H1 (cell line): ENCODE measurements around the gene EFR3B. TPM values are rescaled to one million over a fixed set of nuclear protein-coding genes. Genes with fewer than 3 reads are reported as not detected.

Source experiments
- CTCF ChIA-PET: fragments of 300-600 bp; sonication (Branson Sonifier 250); formaldehyde crosslinking; loops from one replicate; lab custom pipeline; 2021; ENCODE audit not compliant: partially characterized antibody; lab: Charles Lee
- POLR2A ChIA-PET: fragments of 300-600 bp; sonication (Branson Sonifier 250); formaldehyde crosslinking; loops from one replicate; lab custom pipeline; 2021; ENCODE audit warnings: inconsistent platforms; ENCODE audit not compliant: partially characterized antibody; lab: Charles Lee
- DNase-seq, 2 experiments: peaks; one replicate each; pipeline versions ENCODE4 v3.0.0 to v3.0.0-alpha.2; 2010 to 2022; ENCODE audit warnings: low spot score in 2 of 2, low read depth in 1 of 2, mixed read lengths in 1 of 2
- FAIRE-seq: peaks from 2 replicates; lab custom pipeline; 2011; peaks lifted over from hg19 to GRCh38; lab: Jason Lieb, UNC
- H2AFZ ChIP-seq: 2 replicates; pipeline ENCODE4 v1.8.1; 2012; ENCODE audit warnings: low read length, inconsistent platforms
- H2AK5ac ChIP-seq: 2 replicates; pipeline ENCODE4 v1.6.1; 2013; ENCODE audit warnings: low read depth, low read length
- H2BK120ac ChIP-seq: replicated peaks from 2 replicates; pipeline ENCODE3; 2013; ENCODE audit warnings: low read depth, low read length, inconsistent platforms
- H2BK12ac ChIP-seq: 2 replicates; pipeline ENCODE4 v1.6.1; 2013; ENCODE audit warnings: low read depth, low read length
- H2BK15ac ChIP-seq: 2 replicates; pipeline ENCODE4 v1.6.1; 2013; ENCODE audit warnings: low read length
- H2BK20ac ChIP-seq: 2 replicates; pipeline ENCODE4 v1.6.1; 2013; ENCODE audit warnings: low read length
- H2BK5ac ChIP-seq: 2 replicates; pipeline ENCODE4 v1.6.1; 2013; ENCODE audit warnings: low read depth, low read length
- H3K14ac ChIP-seq: 2 replicates; pipeline ENCODE4 v1.6.1; 2013; ENCODE audit warnings: inconsistent platforms; ENCODE audit not compliant: insufficient read length
- H3K18ac ChIP-seq: 2 replicates; pipeline ENCODE4 v1.6.1; 2013; ENCODE audit warnings: low read length; ENCODE audit errors: extremely low read depth
- H3K23ac ChIP-seq: 2 replicates; pipeline ENCODE4 v1.6.1; 2013; ENCODE audit warnings: inconsistent platforms; ENCODE audit not compliant: insufficient read length
- H3K23me2 ChIP-seq: 2 replicates; pipeline ENCODE4 v1.6.1; 2013; ENCODE audit warnings: low read depth, low read length
- H3K27ac ChIP-seq: 2 replicates; pipeline ENCODE4 v1.6.1; 2011; ENCODE audit warnings: low read depth, low read length, inconsistent platforms
- H3K27me3 ChIP-seq, 4 experiments: replicated peaks in 1 of 4; 1 replicate in 1 of 4; 2 replicates in 3 of 4; pipeline versions ENCODE4 v1.6.1 to v1.8.1; 2011 to 2013; ENCODE audit warnings: low read length in 3 of 4, mild to moderate bottlenecking in 3 of 4, inconsistent platforms in 2 of 4, mixed read lengths in 2 of 4, moderate library complexity in 1 of 4; ENCODE audit not compliant: control insufficient read depth in 3 of 4, insufficient read depth in 3 of 4; ENCODE audit errors: extremely low read depth in 1 of 4
- H3K36me3 ChIP-seq, 4 experiments: 2 replicates each; pipeline versions ENCODE4 v1.6.1 to v1.8.1; 2011 to 2013; ENCODE audit warnings: mild to moderate bottlenecking in 4 of 4, low read length in 3 of 4, moderate library complexity in 2 of 4, control low read depth in 1 of 4, inconsistent platforms in 1 of 4; ENCODE audit not compliant: insufficient read depth in 4 of 4, control insufficient read depth in 2 of 4
- H3K4ac ChIP-seq: replicated peaks from 2 replicates; pipeline ENCODE3; 2013; ENCODE audit warnings: low read length, low read depth, mixed read lengths, inconsistent platforms; ENCODE audit not compliant: insufficient read length
- H3K4me1 ChIP-seq, 4 experiments: replicated peaks in 1 of 4; 1 replicate in 1 of 4; 2 replicates in 3 of 4; pipeline versions ENCODE4 v1.6.1 to v1.8.1; 2011 to 2013; ENCODE audit warnings: low read length in 3 of 4, inconsistent platforms in 2 of 4, mixed read lengths in 1 of 4; ENCODE audit not compliant: insufficient read depth in 4 of 4, control insufficient read depth in 3 of 4
- H3K4me2 ChIP-seq, 2 experiments: 2 replicates each; pipeline versions ENCODE4 v1.6.1 to v1.8.1; 2011 to 2013; ENCODE audit warnings: low read depth in 2 of 2, low read length in 2 of 2, control low read depth in 1 of 2, inconsistent platforms in 1 of 2, mild to moderate bottlenecking in 1 of 2; ENCODE audit not compliant: insufficient read depth in 1 of 2
- H3K4me3 ChIP-seq, 4 experiments: fragments of 200-600, 300-600 bp in 1 of 4; sonication (generic), shearing (Covaris generic), sonication (Bioruptor Twin) in 1 of 4; 2 replicates each; pipeline versions ENCODE4 v1.5.1 to v1.8.1; 2011 to 2016; ENCODE audit warnings: low read length in 4 of 4, low read depth in 3 of 4, control low read depth in 2 of 4, inconsistent platforms in 2 of 4, mild to moderate bottlenecking in 2 of 4, mixed read lengths in 1 of 4, moderate library complexity in 1 of 4; ENCODE audit not compliant: insufficient read depth in 2 of 4; ENCODE audit errors: extremely low read depth in 1 of 4
- H3K56ac ChIP-seq: replicated peaks from 2 replicates; pipeline ENCODE3; 2013; ENCODE audit warnings: low read depth, mild to moderate bottlenecking, mixed read lengths, low read length, inconsistent platforms; ENCODE audit not compliant: insufficient read length
- H3K79me1 ChIP-seq: 2 replicates; pipeline ENCODE4 v1.6.1; 2013; ENCODE audit warnings: low read depth, low read length, control low read depth
- H3K79me2 ChIP-seq, 2 experiments: 2 replicates each; pipeline versions ENCODE4 v1.6.1 to v1.8.1; 2012 to 2013; ENCODE audit warnings: low read length in 2 of 2, mild to moderate bottlenecking in 2 of 2, inconsistent platforms in 1 of 2; ENCODE audit not compliant: insufficient read depth in 2 of 2, control insufficient read depth in 1 of 2
- H3K9ac ChIP-seq, 4 experiments: replicated peaks in 1 of 4; 1 replicate in 1 of 4; 2 replicates in 3 of 4; pipeline versions ENCODE4 v1.6.1 to v1.8.1; 2011 to 2013; ENCODE audit warnings: low read depth in 3 of 4, low read length in 3 of 4, control low read depth in 2 of 4, mild to moderate bottlenecking in 2 of 4, moderate library complexity in 2 of 4, inconsistent platforms in 1 of 4; ENCODE audit errors: extremely low read depth in 1 of 4
- H3K9me3 ChIP-seq, 2 experiments: 2 replicates each; pipeline versions ENCODE4 v1.6.1 to v1.8.1; 2012 to 2013; ENCODE audit warnings: mild to moderate bottlenecking in 2 of 2, moderate library complexity in 2 of 2, control low read depth in 1 of 2, inconsistent platforms in 1 of 2, low read depth in 1 of 2, low read length in 1 of 2, mixed read lengths in 1 of 2; ENCODE audit not compliant: insufficient read depth in 2 of 2
- H4K20me1 ChIP-seq, 2 experiments: replicated peaks in 1 of 2; 2 replicates each; pipeline versions ENCODE3 to v1.8.1; 2011 to 2013; ENCODE audit warnings: inconsistent platforms in 2 of 2, low read length in 2 of 2, mild to moderate bottlenecking in 1 of 2; ENCODE audit not compliant: insufficient read depth in 2 of 2, control insufficient read depth in 1 of 2
- H4K5ac ChIP-seq: 2 replicates; pipeline ENCODE4 v1.6.1; 2013; ENCODE audit warnings: low read length, low read depth, mixed read lengths, inconsistent platforms; ENCODE audit not compliant: insufficient read length
- H4K8ac ChIP-seq: 2 replicates; pipeline ENCODE4 v1.8.0; 2013; ENCODE audit warnings: mild to moderate bottlenecking, moderate library complexity, low read length, inconsistent platforms; ENCODE audit not compliant: insufficient read depth; ENCODE audit errors: extremely low read depth
- H4K91ac ChIP-seq: replicated peaks from 2 replicates; pipeline ENCODE3; 2013; ENCODE audit warnings: low read length, mixed read lengths, inconsistent platforms; ENCODE audit not compliant: insufficient read length
- BRCA1 ChIP-seq: IDR thresholded peaks from 2 replicates; pipeline ENCODE4 v1.6.1; 2012; ENCODE audit warnings: low read depth, low read length, improper control_type of control experiment
- CBX8 ChIP-seq: fragments of 300-800, 300-1000 bp; sonication (generic); IDR thresholded peaks from 2 replicates; pipeline ENCODE4 v1.7.1; 2016; ENCODE audit warnings: low read depth, low read length, borderline replicate concordance
- CHD2 ChIP-seq: IDR thresholded peaks from 2 replicates; pipeline ENCODE4 v1.6.1; 2012; ENCODE audit warnings: low read length, improper control_type of control experiment
- FOSL1 ChIP-seq: IDR thresholded peaks from 2 replicates; pipeline ENCODE4 v1.6.1; 2011; ENCODE audit warnings: mild to moderate bottlenecking, low read depth, low read length, moderate library complexity; ENCODE audit not compliant: insufficient read depth
- JUN ChIP-seq: IDR thresholded peaks from 2 replicates; pipeline ENCODE4 v1.6.1; 2011; ENCODE audit warnings: low read depth, mild to moderate bottlenecking, improper control_type of control experiment, low read length
- JUND ChIP-seq: IDR thresholded peaks from 2 replicates; pipeline ENCODE4 v1.6.1; 2011; ENCODE audit warnings: mild to moderate bottlenecking, improper control_type of control experiment, low read length
- POLR2AphosphoS5 ChIP-seq: IDR thresholded peaks from 2 replicates; pipeline ENCODE4 v1.6.1; 2011; ENCODE audit warnings: low read depth, low read length
- RFX5 ChIP-seq: IDR thresholded peaks from 2 replicates; pipeline ENCODE4 v1.6.1; 2011; ENCODE audit warnings: low read depth, low read length, improper control_type of control experiment, borderline replicate concordance
- SP1 ChIP-seq: IDR thresholded peaks from 2 replicates; pipeline ENCODE4 v1.6.1; 2011; ENCODE audit warnings: low read depth, low read length
- TAF1 ChIP-seq: IDR thresholded peaks from 2 replicates; pipeline ENCODE4 v1.6.1; 2011; ENCODE audit warnings: mild to moderate bottlenecking, low read depth, low read length
- WGBS, 2 experiments: shearing (Covaris generic) in 1 of 2; methylation state at CpG; one replicate each; pipeline versions ENCODE4 v1.1.6 to v1.1.7; 2013 to 2015; ENCODE audit warnings: low lambda C conversion rate in 2 of 2, mixed read lengths in 2 of 2, inconsistent platforms in 1 of 2, low coverage in 1 of 2, missing lambda C conversion rate in 1 of 2; ENCODE audit not compliant: insufficient replicate concordance in 2 of 2, insufficient coverage in 1 of 2, insufficient read length in 1 of 2; ENCODE audit errors: extremely low coverage in 1 of 2, missing lambda C conversion rate in 1 of 2; 5-methylcytosine and 5-hydroxymethylcytosine counted together
- polyA plus RNA-seq, 7 experiments: library from polyadenylated mRNA; depleted of rRNA in 3 of 7; stranded (reverse) in 5 of 7; unstranded in 2 of 7; fragments of >200 nt in 5 of 7; fragments of 200-250 nt in 2 of 7; gene quantifications; 1 replicate in 5 of 7; 2 replicates in 1 of 7; 4 replicates in 1 of 7; pipeline versions ENCODE4 v1.2.1 to v1.2.3, GENCODE V29; 2011 to 2013; ENCODE audit warnings: missing spikeins in 2 of 7, mixed read lengths in 2 of 7
- total RNA-seq: library from RNA; stranded (reverse); fragmentation: NEBNext Ultra II Directional; extraction: Animal tissue kit (Norgen Biotek cat#: 25700); gene quantifications from 2 replicates; pipeline ENCODE4 v1.2.1, GENCODE V29; 2021
- TF ChIP-seq, protein P1 (sequence below): IDR thresholded peaks from 2 replicates; pipeline ENCODE4 v1.6.1; 2011; ENCODE audit warnings: low read depth, mild to moderate bottlenecking, low read length; ENCODE audit not compliant: insufficient read depth

EFR3B gene
- total and polyA plus RNA-seq, 2 of the 8 experiments (the other 6 are each of a cell fraction or from before 2014, with no cell fraction given), result 3.4 to 9.6 TPM

DNA sequence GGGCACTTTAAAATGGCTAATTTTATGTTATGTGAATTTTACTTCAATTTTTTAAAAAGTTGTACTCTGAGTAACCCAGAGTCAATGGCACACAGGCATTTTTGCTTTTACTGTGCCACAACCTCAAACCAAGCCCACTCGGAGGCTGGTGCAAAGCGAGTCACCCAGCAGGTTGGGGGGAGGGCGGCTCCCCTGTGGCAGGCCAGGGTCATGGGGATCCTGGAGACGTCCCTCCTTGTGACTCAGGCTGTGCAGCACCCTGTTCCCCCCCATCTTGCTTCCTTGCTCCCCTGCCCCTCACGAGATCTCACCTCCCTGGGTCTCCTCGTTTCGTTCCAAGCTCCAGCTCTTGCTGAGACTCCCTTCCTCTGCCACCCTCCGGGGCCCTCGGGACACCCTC is 67.9 kb downstream of the EFR3B start:
- Histone ChIP-seq H4K91ac (no peak overlapping the region), H3K23me2 (no peaks in the 10 kb centered on the region; the same call in 1 of the 2 replicates), H3K18ac (no peak overlapping the region), H4K5ac (no peak overlapping the region), H3K4me2 (no peak overlapping the region), H2BK5ac (0 out of 2 replicates have a peak overlapping the region, but pooled peaks have one; percentile 24), H2BK15ac (no peak overlapping the region), H3K9me3 (no peaks in the 10 kb centered on the region), H3K4ac (no peak overlapping the region), H3K56ac (no peak overlapping the region), H3K79me2 (no peaks in the 10 kb centered on the region), H2BK12ac (peak overlapping the region; percentile 50; the same call in 1 of the 2 replicates), H2AK5ac (no peak overlapping the region), H2AFZ (no peak overlapping the region; the same call in 1 of the 2 replicates), H4K8ac (peak overlapping the region; percentile 73; the same call in 1 of the 2 replicates), H4K20me1 (no peaks in the 10 kb centered on the region), H3K4me1 (peaks cover 0 to 4% (median 1%) of the 10 kb centered on the region in 4 experiments; a peak in 4 of 7 replicates), H2BK120ac (no peak overlapping the region), H3K27me3 (no peaks in the 10 kb centered on the region), H3K14ac (no peak overlapping the region), H2BK20ac (no peak overlapping the region), H3K23ac (no peak overlapping the region), H3K79me1 (no peaks in the 10 kb centered on the region), H3K4me3 (no peak overlapping the region)
- WGBS, 2 experiments, result 90% methylated on average over 9 of the region's 9 CpGs; no CpG with 5 or more reads in 1 of the 2 experiments
- ChIA-PET POLR2A (interaction anchor here (1.1 kb wide), 1 partner anchor 14 kb away, joined by 3 read pairs; no protein-coding TSS in a partner anchor), CTCF (no interaction called here)
- TF ChIP-seq RFX5 (no peak), CHD2 (no peak), SP1 (no peak), FOSL1 (no peak), CBX8 (no peak), TAF1 (no peak), JUN (no peak), POLR2AphosphoS5 (no peak), JUND (no peak), BRCA1 (no peak)
- TF ChIP-seq, protein P1, sequence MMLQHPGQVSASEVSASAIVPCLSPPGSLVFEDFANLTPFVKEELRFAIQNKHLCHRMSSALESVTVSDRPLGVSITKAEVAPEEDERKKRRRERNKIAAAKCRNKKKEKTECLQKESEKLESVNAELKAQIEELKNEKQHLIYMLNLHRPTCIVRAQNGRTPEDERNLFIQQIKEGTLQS, result no peak
- TF ChIP-seq, all 59 proteins: peak for 0
- DNase-seq, result no peak
- H3K36me3 ChIP-seq, result no peaks in the 10 kb centered on the region
- FAIRE-seq, result no peak
- no peak overlapping the region for H3K9ac ChIP-seq
- no peak overlapping the region for H3K27ac ChIP-seq
